Chondrocyte (in vitro differentiated cells): ENCODE measurements around the gene TMEM132E. TPM values are rescaled to one million over a fixed set of nuclear protein-coding genes. Genes with fewer than 3 reads are reported as not detected.

Experiments
- DNase-seq: peaks from one replicate; pipeline ENCODE4 v3.0.0; 2021; ENCODE audit warnings: mixed read lengths, low spot score
- H3K27ac Mint-ChIP-seq: one replicate; pipeline ENCODE4 v1.8.0; 2021; ENCODE audit warnings: mild to moderate bottlenecking, moderate library complexity, mixed read lengths; ENCODE audit not compliant: unreplicated experiment
- H3K27me3 Mint-ChIP-seq: 2 replicates; pipeline ENCODE4 v1.8.0; 2021; ENCODE audit warnings: low read depth, mixed read lengths
- H3K36me3 Mint-ChIP-seq: 2 replicates; pipeline ENCODE4 v1.8.0; 2021; ENCODE audit warnings: low read depth, mixed read lengths
- H3K4me1 Mint-ChIP-seq: 2 replicates; pipeline ENCODE4 v1.8.0; 2021; ENCODE audit warnings: low read depth, mild to moderate bottlenecking, mixed read lengths
- H3K4me3 Mint-ChIP-seq: one replicate; pipeline ENCODE4 v1.8.0; 2021; ENCODE audit warnings: mild to moderate bottlenecking, moderate library complexity, mixed read lengths; ENCODE audit not compliant: unreplicated experiment
- H3K9me3 Mint-ChIP-seq: 2 replicates; pipeline ENCODE4 v1.8.0; 2021; ENCODE audit warnings: low read depth, mixed read lengths
- total RNA-seq: library from RNA; stranded (reverse); gene quantifications from 3 replicates; pipeline ENCODE4 v1.2.1, GENCODE V29; 2021
- TF ChIP-seq, protein P1 (sequence below): fragments of 200-600 bp; sonication (generic); IDR thresholded peaks from 2 replicates; pipeline ENCODE4 v1.5.0; 2021; ENCODE audit warnings: antibody characterized with exemption, mild to moderate bottlenecking, moderate library complexity

TMEM132E gene
- total RNA-seq, 1 donor from 2014 or later = 0.20 TPM

DNA sequence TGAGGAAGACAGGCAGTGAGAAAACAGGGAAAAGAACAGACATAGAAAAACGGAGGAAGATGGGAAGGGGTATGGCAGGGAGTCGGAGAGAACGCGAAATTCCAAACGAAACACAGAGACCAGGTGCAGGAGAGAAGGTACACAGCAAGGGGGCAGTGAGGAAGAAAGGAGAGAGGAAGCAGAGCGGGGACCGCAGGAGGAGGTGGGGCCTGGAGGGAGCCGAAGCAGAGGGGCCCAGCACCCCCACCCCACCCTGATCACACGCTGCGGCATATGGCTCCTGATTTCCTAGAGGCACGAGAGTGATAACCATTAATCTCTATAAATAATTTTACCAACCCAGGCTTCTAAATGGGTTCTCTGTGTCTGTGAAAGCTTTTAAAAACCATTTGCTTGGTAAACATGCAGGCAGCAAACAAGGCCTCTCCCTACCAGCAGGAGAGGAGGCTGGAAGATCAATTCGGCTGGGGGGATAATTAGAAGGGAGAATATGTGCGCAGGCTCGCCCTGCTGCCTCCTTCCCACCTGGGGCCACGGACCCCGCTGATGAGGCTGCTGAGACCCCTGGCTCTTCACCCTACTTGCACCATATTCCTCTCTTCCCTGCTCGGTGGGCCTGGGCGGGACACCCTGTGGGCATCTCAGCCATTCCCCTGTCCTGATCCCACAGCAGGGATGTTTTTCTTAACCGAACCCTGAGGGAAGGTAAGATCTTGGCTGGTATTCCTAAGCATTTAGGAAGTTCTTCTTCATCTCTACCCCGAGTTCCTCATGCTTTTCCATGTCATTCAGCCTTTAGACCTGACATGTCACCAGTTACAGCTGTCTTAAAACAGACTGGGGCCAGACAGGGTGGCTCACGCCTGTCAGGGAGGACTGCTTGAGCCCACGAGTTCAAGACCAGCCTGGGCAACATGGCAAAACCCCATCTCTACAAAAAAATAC lies 86.7 kb downstream of the TMEM132E start:
- Mint-ChIP-seq H3K27ac (no peak overlapping the region), H3K4me1 (no peaks in the 10 kb centered on the region), H3K36me3 (no peaks in the 10 kb centered on the region), H3K27me3 (peaks cover 16% of the 10 kb centered on the region), H3K4me3 (no peak overlapping the region), H3K9me3 (no peaks in the 10 kb centered on the region)
- no peak for DNase-seq
- TF ChIP-seq, protein P1, sequence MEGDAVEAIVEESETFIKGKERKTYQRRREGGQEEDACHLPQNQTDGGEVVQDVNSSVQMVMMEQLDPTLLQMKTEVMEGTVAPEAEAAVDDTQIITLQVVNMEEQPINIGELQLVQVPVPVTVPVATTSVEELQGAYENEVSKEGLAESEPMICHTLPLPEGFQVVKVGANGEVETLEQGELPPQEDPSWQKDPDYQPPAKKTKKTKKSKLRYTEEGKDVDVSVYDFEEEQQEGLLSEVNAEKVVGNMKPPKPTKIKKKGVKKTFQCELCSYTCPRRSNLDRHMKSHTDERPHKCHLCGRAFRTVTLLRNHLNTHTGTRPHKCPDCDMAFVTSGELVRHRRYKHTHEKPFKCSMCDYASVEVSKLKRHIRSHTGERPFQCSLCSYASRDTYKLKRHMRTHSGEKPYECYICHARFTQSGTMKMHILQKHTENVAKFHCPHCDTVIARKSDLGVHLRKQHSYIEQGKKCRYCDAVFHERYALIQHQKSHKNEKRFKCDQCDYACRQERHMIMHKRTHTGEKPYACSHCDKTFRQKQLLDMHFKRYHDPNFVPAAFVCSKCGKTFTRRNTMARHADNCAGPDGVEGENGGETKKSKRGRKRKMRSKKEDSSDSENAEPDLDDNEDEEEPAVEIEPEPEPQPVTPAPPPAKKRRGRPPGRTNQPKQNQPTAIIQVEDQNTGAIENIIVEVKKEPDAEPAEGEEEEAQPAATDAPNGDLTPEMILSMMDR = no peak

DNA sequence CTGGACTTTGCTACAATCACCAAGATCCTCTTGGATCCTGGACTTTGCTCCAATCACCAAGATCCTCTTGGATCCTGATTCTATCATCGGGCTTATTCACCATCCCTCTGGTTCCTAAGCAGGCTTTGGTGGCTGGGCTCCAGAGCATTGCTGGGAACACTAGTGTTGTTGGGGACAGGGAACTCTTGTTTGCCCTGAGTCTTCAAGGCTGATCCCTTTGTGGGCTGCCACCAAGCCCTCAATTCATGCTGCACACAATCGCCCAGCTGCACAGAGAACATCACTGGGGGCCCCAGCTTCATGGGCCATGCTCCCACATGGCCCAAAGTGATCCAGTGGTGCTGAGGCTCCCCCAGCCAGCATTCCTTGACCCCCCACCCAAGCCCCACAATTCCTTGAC lies 88.3 kb downstream of the TMEM132E start:
- Mint-ChIP-seq H3K4me3 (no peak overlapping the region), H3K9me3 (no peaks in the 10 kb centered on the region), H3K27ac (no peak overlapping the region), H3K4me1 (no peaks in the 10 kb centered on the region), H3K27me3 (peaks cover 17% of the 10 kb centered on the region), H3K36me3 (no peaks in the 10 kb centered on the region)
- TF ChIP-seq, protein P1 = no peak
- no peak for DNase-seq

DNA sequence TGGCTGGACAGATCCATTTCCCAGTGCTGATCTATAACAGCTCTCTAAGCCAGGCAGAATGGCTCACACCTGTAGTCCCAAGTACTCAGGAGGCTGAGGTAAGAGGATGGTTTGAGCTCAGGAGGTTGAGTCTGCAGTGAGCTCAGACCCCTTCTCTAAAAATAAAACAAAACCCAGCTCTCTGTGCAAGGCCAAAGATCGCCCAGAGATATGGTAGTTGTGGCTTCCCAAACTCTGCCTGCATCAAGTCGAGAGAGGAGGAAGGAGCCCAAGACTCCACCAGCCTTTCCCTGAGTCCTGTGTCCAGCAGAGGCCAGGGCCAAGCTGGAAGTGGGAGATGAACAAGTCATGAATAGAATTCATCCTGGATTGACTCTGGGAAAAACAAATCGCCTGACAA lies 88.8 kb downstream of the TMEM132E start:
- H3K4me3 Mint-ChIP-seq = no peak overlapping the region
- DNase-seq = no peak
- TF ChIP-seq, protein P1 = no peak
- no peaks in the 10 kb centered on the region for H3K9me3 Mint-ChIP-seq
- no peaks in the 10 kb centered on the region for H3K4me1 Mint-ChIP-seq
- peaks cover 17% of the 10 kb centered on the region for H3K27me3 Mint-ChIP-seq
- H3K27ac Mint-ChIP-seq = no peak overlapping the region
- H3K36me3 Mint-ChIP-seq = no peaks in the 10 kb centered on the region

DNA sequence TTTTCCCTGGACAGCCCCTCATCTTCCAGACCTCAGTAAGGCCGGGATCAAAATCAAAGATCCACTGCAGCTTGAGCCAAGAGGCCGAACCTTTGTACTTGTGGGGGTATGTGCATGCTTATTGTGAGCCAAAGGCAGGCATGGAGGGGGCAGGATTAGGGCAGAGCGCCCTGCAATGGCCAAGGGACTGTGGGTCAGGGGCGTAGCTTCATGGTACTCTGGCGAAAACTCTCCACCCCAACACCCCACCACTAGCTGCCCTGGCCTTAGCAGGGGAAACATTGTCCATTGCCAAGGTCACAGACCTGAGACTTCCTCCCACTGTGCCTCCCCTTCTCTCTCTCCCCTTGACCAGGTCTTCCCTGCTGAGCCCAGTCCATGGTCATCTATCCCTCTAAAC lies 90.1 kb downstream of the TMEM132E start:
- Mint-ChIP-seq H3K27ac (no peak overlapping the region), H3K36me3 (no peaks in the 10 kb centered on the region), H3K9me3 (no peaks in the 10 kb centered on the region), H3K4me3 (no peak overlapping the region), H3K27me3 (peaks cover 17% of the 10 kb centered on the region), H3K4me1 (no peaks in the 10 kb centered on the region)
- TF ChIP-seq, protein P1 = no peak
- DNase-seq = no peak

DNA sequence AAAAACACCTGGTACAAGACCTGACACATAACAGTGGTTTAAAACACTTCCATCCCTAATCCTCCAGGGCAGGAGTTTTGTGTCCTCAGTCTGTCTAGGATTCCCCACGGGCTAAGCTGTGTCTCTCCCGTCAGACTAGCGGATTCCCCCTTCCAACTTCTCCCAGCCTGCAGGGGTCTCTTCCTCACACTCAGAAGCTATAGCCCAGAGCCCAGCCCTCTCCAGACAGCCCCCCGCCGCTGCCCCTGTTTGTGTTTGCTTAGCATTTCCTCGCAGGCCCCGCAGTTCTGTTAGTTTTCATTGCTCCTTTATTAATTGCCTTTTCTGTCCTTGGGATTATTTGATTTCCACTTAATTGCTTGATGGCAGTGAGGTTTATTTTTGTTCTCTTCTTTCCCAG lies 91.2 kb downstream of the TMEM132E start:
- Mint-ChIP-seq H3K36me3 (no peaks in the 10 kb centered on the region), H3K4me3 (no peak overlapping the region), H3K9me3 (no peaks in the 10 kb centered on the region), H3K27me3 (peaks cover 11% of the 10 kb centered on the region), H3K27ac (no peak overlapping the region), H3K4me1 (no peaks in the 10 kb centered on the region)
- TF ChIP-seq, protein P1 = no peak
- no peak for DNase-seq
